AG04450 (cell line): Measurements from ENCODE around the gene DNAH8. TPM values are rescaled to one million over a fixed set of nuclear protein-coding genes. Genes with fewer than 3 reads are reported as not detected.

Experiments used
- CTCF ChIA-PET: fragments of 300-600, 350-600 bp; formaldehyde crosslinking; extraction: SDS; loops from one replicate; lab custom pipeline; 2022; ENCODE audit warnings: antibody characterized with exemption, inconsistent platforms; lab: Charles Lee
- POLR2A ChIA-PET: fragments of 350-600 bp; formaldehyde crosslinking; extraction: SDS; loops from one replicate; lab custom pipeline; 2021; ENCODE audit warnings: antibody characterized with exemption, inconsistent platforms; lab: Yijun Ruan, JAX
- DNase-seq: peaks from one replicate; pipeline ENCODE4 v3.0.0-alpha.2; 2011; ENCODE audit warnings: low read depth, low spot score
- H3K27ac ChIP-seq: one replicate; pipeline ENCODE4 v1.5.1; 2012; ENCODE audit warnings: low read depth, low read length, control low read depth
- H3K27me3 ChIP-seq: one replicate; pipeline ENCODE4 v1.6.0; 2012; ENCODE audit warnings: low read length; ENCODE audit not compliant: control insufficient read depth, insufficient read depth
- H3K4me3 ChIP-seq: 2 replicates; pipeline ENCODE4 v1.5.1; 2011; ENCODE audit warnings: mild to moderate bottlenecking, low read depth, low read length, control low read depth
- H3K9me3 ChIP-seq: 2 replicates; pipeline ENCODE4 v1.5.1; 2012; ENCODE audit warnings: low read length; ENCODE audit not compliant: control insufficient read depth, insufficient read depth
- polyA plus RNA-seq: library from polyadenylated mRNA; depleted of rRNA; stranded (reverse); fragments of >200 nt; gene quantifications from 2 replicates; pipeline ENCODE4 v1.2.3, GENCODE V29; 2011
- TF ChIP-seq, protein P1 (sequence below): IDR thresholded peaks from 2 replicates; pipeline ENCODE4 v1.5.1; 2011; ENCODE audit warnings: low read depth, low read length, control low read depth, inconsistent platforms

DNAH8 gene
- polyA plus RNA-seq, 1 experiment: not detected

DNA sequence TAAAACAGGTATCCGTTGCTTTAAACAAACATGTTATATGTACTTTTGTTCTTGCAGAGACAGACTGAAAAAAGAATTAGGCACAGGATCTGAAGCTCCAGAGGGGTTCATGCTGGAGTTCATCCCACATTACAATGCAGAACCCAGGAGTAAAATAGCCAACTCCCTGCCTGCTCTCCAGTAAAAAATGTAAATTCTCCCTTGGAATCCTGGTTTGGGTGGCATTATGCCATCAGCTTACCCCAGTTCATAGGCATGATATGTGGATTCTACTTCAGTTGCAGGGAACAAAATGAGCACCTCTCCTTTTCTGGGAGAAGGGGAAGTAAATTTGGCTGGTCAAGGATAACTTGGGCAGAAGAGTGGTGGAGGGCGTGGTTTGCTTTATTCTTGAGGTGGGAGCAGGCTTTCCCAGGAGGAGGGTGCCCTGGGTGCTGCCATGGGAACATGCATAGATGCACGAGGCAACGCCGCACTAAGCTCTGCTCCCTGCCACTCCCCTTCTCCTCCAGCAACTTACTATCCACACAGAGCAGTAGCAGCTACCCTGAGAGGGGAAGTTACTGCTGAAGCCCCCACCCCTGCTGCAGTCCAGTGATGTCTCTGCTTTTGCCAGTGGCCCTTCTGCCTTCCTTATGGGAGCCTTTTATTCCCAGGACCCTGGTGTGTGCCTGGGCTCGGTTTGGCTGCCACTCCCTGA lies 261.8 kb downstream of the DNAH8 start:
- Histone ChIP-seq H3K4me3 (no peak overlapping the region), H3K27ac (no peak overlapping the region), H3K9me3 (no peaks in the 10 kb centered on the region), H3K27me3 (no peaks in the 10 kb centered on the region)
- TF ChIP-seq, protein P1, sequence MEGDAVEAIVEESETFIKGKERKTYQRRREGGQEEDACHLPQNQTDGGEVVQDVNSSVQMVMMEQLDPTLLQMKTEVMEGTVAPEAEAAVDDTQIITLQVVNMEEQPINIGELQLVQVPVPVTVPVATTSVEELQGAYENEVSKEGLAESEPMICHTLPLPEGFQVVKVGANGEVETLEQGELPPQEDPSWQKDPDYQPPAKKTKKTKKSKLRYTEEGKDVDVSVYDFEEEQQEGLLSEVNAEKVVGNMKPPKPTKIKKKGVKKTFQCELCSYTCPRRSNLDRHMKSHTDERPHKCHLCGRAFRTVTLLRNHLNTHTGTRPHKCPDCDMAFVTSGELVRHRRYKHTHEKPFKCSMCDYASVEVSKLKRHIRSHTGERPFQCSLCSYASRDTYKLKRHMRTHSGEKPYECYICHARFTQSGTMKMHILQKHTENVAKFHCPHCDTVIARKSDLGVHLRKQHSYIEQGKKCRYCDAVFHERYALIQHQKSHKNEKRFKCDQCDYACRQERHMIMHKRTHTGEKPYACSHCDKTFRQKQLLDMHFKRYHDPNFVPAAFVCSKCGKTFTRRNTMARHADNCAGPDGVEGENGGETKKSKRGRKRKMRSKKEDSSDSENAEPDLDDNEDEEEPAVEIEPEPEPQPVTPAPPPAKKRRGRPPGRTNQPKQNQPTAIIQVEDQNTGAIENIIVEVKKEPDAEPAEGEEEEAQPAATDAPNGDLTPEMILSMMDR: no peak
- ChIA-PET POLR2A (no interaction called here), CTCF (interaction anchor here (1.0 to 1.3 kb wide), 2 partner anchors 33 to 334 kb away, joined by 3 read pairs; no protein-coding TSS in a partner anchor)
- DNase-seq: no peak

DNA sequence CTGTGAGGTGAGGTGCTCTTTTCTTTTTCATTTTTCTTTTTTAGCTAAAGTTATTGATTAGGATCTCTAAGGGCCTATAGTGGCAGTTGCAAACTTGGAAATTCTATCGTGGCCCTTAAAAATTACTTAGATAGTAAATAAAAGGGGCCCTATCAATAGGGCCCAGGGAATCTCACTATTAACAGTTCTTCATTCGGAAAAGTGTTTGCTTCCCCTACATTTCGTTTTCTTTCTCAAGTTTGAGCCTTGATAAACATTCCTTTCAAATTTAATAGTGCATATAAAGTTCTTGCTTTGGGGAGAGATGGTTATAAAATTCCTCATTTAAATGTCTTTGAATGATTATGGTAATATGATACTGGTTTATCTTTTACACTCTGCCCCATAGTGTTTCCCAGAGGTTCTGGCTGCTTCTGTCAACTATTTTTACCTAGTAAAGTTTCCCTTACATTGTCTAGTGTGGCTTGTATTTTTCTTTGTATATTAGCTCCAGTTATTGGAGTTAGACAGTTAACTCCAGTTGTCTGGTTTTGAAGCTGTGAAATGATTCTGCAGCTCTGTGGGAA lies 263.1 kb downstream of the DNAH8 start:
- no peak for DNase-seq

DNA sequence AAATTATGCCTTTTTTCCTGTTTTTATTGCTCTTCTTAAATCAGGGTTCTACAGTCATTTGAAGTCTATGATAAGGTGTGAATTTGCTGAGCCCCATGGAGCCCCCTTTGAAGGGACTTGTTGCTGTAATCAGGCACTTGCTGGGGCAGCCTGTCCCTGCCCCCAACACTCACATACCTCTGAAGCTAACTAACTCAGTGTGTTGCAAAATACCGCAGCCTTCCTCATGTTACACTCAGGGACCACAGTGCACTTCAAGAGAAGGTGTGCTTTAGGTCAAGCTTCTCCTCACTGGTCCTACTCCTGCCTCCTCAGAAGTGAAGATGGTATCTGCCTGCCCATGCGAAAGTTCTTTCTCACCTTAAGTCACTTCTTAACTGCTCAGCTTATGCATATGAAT lies 267.4 kb downstream of the DNAH8 start:
- ChIA-PET POLR2A (no interaction called here), CTCF (interaction anchor here (1.1 kb wide), 1 partner anchor 9 kb away, joined by 5 read pairs; no protein-coding TSS in a partner anchor)
- Histone ChIP-seq H3K27ac (no peak overlapping the region), H3K27me3 (no peaks in the 10 kb centered on the region), H3K9me3 (no peaks in the 10 kb centered on the region), H3K4me3 (no peak overlapping the region)
- TF ChIP-seq, protein P1: no peak
- no peak for DNase-seq

More for the DNA sequence above, 263.1 kb downstream of the DNAH8 start:
- H3K9me3 ChIP-seq: no peaks in the 10 kb centered on the region
- POLR2A ChIA-PET: no interaction called here
- H3K27me3 ChIP-seq: no peaks in the 10 kb centered on the region
- no peak overlapping the region for H3K4me3 ChIP-seq
- TF ChIP-seq, protein P1: no peak
- CTCF ChIA-PET: interaction anchor here (1.0 kb wide), 1 partner anchor 32 kb away, joined by 3 read pairs; no protein-coding TSS in a partner anchor
- H3K27ac ChIP-seq: no peak overlapping the region

DNA sequence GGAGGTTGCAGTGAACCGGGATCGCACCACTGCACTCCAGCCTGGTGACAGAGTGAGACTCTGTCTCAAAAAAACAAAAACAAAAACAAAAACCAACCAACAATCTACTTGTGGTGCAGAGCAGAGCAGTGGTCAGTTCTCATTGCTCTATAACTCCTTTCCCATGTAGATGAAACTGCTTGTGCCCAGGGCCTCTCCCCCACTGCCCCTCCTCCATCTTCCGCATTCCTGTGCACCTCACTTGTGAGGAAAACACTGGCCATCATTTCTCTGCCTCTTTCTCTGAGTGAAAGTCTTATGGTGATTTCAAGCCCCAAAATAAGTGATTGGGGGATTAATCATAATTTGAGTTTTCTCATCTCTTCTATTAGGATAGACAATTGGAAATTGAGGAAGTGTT lies 269.6 kb downstream of the DNAH8 start:
- Histone ChIP-seq H3K27ac (no peak overlapping the region), H3K4me3 (no peak overlapping the region), H3K27me3 (no peaks in the 10 kb centered on the region), H3K9me3 (no peaks in the 10 kb centered on the region)
- DNase-seq: no peak
- CTCF ChIA-PET: interaction anchor here (1.3 kb wide), 1 partner anchor 12 kb away, joined by 4 read pairs; no protein-coding TSS in a partner anchor
- POLR2A ChIA-PET: no interaction called here
- TF ChIP-seq, protein P1: no peak

DNA sequence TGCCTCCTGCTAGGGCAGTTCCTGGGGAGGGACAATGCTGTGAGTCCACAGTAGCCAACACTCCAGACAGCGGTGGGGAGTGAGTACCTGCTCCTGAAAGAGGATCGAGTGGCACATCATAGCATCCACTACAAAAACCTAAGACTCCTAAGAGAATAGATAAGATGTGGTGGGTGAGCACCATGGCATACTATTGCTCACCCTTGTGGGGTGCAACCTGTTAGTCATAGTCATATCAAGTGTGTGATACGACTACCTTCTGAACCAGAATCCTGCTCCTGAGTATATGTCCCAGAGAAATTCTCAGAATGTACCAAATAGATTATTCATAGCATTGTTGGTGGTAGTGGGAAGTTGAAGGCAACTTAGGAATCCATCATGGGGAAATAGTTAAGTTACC lies 270.7 kb downstream of the DNAH8 start:
- H3K27me3 ChIP-seq: no peaks in the 10 kb centered on the region
- no peak for DNase-seq
- POLR2A ChIA-PET: no interaction called here
- TF ChIP-seq, protein P1: no peak
- H3K4me3 ChIP-seq: no peak overlapping the region
- no peak overlapping the region for H3K27ac ChIP-seq
- CTCF ChIA-PET: interaction anchor here (1.3 kb wide), 1 partner anchor 13 kb away, joined by 4 read pairs; no protein-coding TSS in a partner anchor
- H3K9me3 ChIP-seq: no peaks in the 10 kb centered on the region
